ENCODE data around the gene RAP1A.

The RAP1A gene

DNA sequence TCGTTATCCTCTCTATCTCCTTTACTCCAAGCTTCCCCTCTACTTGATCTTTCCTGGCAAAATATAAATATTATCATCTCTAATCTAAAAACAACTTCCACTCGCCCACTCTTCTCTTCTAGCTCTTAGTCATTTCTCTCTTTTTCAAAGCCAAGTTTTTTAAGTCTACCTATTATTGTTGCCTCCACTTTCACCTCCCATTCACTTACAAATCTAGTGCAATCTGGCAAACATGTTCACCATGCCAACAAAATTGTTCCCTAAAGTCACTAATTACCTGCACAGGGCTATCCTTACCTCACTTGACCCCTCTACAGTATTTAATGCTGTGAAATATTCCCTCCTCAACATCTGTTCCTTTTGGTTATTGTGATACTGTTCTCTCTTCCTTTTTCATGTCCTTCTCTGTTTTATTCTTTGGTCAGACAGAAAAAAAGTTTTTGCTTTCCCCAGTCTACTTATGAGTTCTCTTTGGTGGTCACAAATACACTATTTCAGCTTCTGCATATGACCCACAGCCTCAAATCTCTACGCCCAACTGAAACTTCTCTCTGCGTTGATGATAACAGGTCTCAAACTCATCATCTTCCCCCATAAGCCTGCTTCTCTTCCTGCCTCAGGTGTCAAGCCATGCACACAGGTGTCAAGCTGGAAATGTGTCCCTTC is 31.9 kb upstream of the RAP1A start:
- Histone ChIP-seq H3K4me1 (ENCODE audit: control insufficient read depth, low read length) (peaks cover 25% of the 10 kb centered on the region), H3K36me3 (ENCODE audit: control insufficient read depth, low read length) (no peaks in the 10 kb centered on the region), H3K27me3 (ENCODE audit: control insufficient read depth, low read length) (no peaks in the 10 kb centered on the region), H3K79me2 (ENCODE audit: control insufficient read depth, low read length) (no peaks in the 10 kb centered on the region), H3K9me3 (ENCODE audit: control insufficient read depth, insufficient read depth, low read length) (no peaks in the 10 kb centered on the region), H3K4me3 (ENCODE audit: low read length) (no peak overlapping the region), H3K4me2 (ENCODE audit: low read length) (no peak overlapping the region), H4K20me1 (ENCODE audit: control insufficient read depth, insufficient read depth, low read depth, low read length) (no peaks in the 10 kb centered on the region), H3K9me2 (replicated peaks; ENCODE audit: control insufficient read depth, low read length) (no peaks in the 10 kb centered on the region), H3K27ac (ENCODE audit: low read depth, low read length) (no peak overlapping the region), H3F3A (ENCODE audit: control insufficient read depth, insufficient read depth) (peaks cover 20% of the 10 kb centered on the region)
- no peak for TF ChIP-seq EZH2phosphoT487 (IDR thresholded peaks at IDR 0.05; ENCODE audit: borderline replicate concordance, low read length)
- TF ChIP-seq, protein P1, sequence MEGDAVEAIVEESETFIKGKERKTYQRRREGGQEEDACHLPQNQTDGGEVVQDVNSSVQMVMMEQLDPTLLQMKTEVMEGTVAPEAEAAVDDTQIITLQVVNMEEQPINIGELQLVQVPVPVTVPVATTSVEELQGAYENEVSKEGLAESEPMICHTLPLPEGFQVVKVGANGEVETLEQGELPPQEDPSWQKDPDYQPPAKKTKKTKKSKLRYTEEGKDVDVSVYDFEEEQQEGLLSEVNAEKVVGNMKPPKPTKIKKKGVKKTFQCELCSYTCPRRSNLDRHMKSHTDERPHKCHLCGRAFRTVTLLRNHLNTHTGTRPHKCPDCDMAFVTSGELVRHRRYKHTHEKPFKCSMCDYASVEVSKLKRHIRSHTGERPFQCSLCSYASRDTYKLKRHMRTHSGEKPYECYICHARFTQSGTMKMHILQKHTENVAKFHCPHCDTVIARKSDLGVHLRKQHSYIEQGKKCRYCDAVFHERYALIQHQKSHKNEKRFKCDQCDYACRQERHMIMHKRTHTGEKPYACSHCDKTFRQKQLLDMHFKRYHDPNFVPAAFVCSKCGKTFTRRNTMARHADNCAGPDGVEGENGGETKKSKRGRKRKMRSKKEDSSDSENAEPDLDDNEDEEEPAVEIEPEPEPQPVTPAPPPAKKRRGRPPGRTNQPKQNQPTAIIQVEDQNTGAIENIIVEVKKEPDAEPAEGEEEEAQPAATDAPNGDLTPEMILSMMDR (IDR thresholded peaks at IDR 0.05; ENCODE audit: low read depth, low read length, poor library complexity, severe bottlenecking), result no peak

DNA sequence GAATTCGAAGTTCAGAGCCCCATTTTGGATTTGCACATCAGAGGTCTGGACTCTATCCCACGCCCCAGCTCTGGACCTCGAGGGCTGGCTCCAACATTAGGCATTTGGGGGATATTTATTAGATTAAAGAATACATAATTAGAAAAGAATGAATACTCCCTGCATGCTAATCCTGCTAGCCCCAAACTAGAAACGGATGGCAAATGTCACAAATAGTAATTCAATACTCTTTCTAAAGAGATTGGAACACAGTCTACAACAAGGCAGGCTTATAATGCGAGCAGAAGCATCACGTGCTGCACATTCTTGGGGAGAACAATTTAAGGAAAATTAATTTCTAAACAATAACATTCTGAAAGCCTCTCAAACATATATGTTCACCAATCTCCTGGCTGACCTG is 27.7 kb upstream of the RAP1A start:
- Histone ChIP-seq H3K9me3 (ENCODE audit: control insufficient read depth, insufficient read depth, low read length) (no peaks in the 10 kb centered on the region), H3K4me1 (ENCODE audit: control insufficient read depth, low read length) (peaks cover 65% of the 10 kb centered on the region), H3F3A (ENCODE audit: control insufficient read depth, insufficient read depth) (peaks cover 26% of the 10 kb centered on the region), H3K36me3 (ENCODE audit: control insufficient read depth, low read length) (no peaks in the 10 kb centered on the region), H3K9me2 (replicated peaks; ENCODE audit: control insufficient read depth, low read length) (no peaks in the 10 kb centered on the region), H3K79me2 (ENCODE audit: control insufficient read depth, low read length) (no peaks in the 10 kb centered on the region), H3K27me3 (ENCODE audit: control insufficient read depth, low read length) (no peaks in the 10 kb centered on the region), H3K4me3 (ENCODE audit: low read length) (no peak overlapping the region), H3K27ac (ENCODE audit: low read depth, low read length) (no peak overlapping the region), H4K20me1 (ENCODE audit: control insufficient read depth, insufficient read depth, low read depth, low read length) (no peaks in the 10 kb centered on the region), H3K4me2 (ENCODE audit: low read length) (peak overlapping the region; percentile 68)
- TF ChIP-seq EZH2phosphoT487 (IDR thresholded peaks at IDR 0.05; ENCODE audit: borderline replicate concordance, low read length), result no peak
- TF ChIP-seq, protein P1 (IDR thresholded peaks at IDR 0.05; ENCODE audit: low read depth, low read length, poor library complexity, severe bottlenecking), result no peak

DNA sequence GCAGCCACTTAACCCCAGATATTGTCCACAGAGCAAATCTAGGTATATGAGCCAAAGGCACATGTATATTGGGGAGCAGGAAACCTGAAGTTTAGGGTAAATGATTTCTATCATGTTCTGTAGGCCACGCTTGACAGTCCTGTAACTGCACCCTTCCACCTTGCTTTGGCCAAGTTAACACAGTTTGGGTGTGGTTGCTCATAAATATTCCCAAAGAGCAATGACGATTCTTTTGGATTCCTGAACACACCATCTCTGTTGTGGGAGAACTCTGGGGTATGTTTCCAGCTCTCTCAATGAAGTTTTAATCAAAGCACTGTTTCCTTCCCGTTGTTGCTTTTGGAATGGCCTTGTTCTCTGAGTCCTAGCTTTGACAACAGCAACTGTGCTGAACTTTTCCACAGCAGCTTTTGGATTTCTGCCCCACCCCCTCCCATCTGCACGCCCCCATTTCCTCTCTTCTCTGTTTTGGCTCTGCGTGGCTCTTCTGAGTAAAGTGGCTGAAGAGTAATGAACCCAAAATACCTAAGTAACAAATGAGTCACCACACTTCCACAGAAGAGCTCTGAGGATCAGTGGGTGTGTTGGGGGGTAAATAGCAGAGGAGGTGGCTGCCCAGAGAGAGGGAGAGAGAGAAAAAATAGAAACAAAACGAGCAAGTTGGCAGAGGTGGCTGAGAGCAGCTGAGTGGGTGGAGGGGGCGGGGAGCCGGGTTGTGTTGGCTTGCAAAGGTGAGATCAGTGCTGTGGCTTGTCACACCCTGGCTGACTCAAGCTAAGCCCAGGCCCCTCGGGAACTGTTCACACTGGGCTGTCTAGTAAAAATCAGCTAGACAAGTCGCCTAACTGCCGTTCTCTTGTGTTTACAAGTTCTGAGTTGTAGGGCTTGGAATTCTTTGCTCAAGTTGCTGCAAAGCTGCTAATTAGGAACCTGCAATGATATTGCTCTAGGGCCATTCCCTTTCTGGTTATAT is 26.9 kb upstream of the RAP1A start:
- Histone ChIP-seq H3K9me3 (ENCODE audit: control insufficient read depth, insufficient read depth, low read length) (no peaks in the 10 kb centered on the region), H3K4me2 (ENCODE audit: low read length) (peak overlapping the region; percentile 68), H3K4me3 (ENCODE audit: low read length) (peak overlapping the region; percentile 62), H3K36me3 (ENCODE audit: control insufficient read depth, low read length) (no peaks in the 10 kb centered on the region), H3K27ac (ENCODE audit: low read depth, low read length) (peak overlapping the region; percentile 39), H3F3A (ENCODE audit: control insufficient read depth, insufficient read depth) (peaks cover 26% of the 10 kb centered on the region), H3K9me2 (replicated peaks; ENCODE audit: control insufficient read depth, low read length) (no peaks in the 10 kb centered on the region), H3K79me2 (ENCODE audit: control insufficient read depth, low read length) (no peaks in the 10 kb centered on the region), H4K20me1 (ENCODE audit: control insufficient read depth, insufficient read depth, low read depth, low read length) (no peaks in the 10 kb centered on the region), H3K4me1 (ENCODE audit: control insufficient read depth, low read length) (peaks cover 71% of the 10 kb centered on the region), H3K27me3 (ENCODE audit: control insufficient read depth, low read length) (no peaks in the 10 kb centered on the region)
- TF ChIP-seq, protein P1 (IDR thresholded peaks at IDR 0.05; ENCODE audit: low read depth, low read length, poor library complexity, severe bottlenecking), result no peak
- no peak for TF ChIP-seq EZH2phosphoT487 (IDR thresholded peaks at IDR 0.05; ENCODE audit: borderline replicate concordance, low read length)

Data from DOHH2 (cell line).